Fibroblast of mammary gland (primary cell): Measurements from ENCODE around the gene C2orf42.
"Not testable (repeated sequence)": the region's sequence is repeated elsewhere in the genome, so short reads cannot be mapped to it uniquely, and the experiment has no call there.

Experiments used
- DNase-seq: peaks from one replicate; pipeline ENCODE4 v3.0.0-alpha.2; 2010; ENCODE audit warnings: low read depth
- H3K4me3 ChIP-seq: 2 replicates; pipeline ENCODE4 v1.5.1; 2011; ENCODE audit warnings: low read depth, mild to moderate bottlenecking, low read length, moderate library complexity; ENCODE audit not compliant: control insufficient read depth
- CTCF ChIP-seq: conservative IDR thresholded peaks from 2 replicates; pipeline ENCODE4 v1.5.1; 2011; ENCODE audit warnings: low read depth, low read length, inconsistent platforms; ENCODE audit not compliant: control insufficient read depth, insufficient read depth

Gene C2orf42

GRCh38 chr2:70190418-70191243 lies at the start of gene C2orf42:
C2orf42 (minus strand) TSS chr2:70191019; CDS start chr2:70181985, 9,034 bp downstream.
- TF ChIP-seq CTCF, result peak; percentile 17
- peak; percentile 98 for DNase-seq
- H3K4me3 ChIP-seq, result peak within 1 kb of the TSS; percentile 93

DNA sequence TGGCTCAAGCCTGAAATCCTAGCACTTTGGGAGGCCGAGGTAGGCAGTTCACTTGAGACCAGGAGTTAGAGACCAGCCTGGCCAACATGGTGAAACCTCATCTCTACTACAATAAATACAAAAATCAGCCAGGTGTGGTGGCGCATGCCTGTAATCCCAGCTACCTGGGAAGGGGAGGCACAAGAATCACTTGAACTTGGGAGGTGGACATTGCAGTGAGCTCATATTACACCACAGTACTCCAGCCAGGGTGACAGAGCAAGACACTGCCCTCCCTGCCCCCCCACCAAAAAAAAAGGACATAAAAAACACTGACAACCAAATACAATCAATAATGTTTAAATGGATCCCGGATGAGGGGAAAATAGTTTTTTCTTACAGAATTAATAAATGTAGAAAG lies 49.8 kb upstream of the C2orf42 start:
- DNase-seq, result no peak
- TF ChIP-seq CTCF, result no peak
- H3K4me3 ChIP-seq, result no peak overlapping the region

- DNase-seq, result no peak
- no peak for TF ChIP-seq CTCF
- no peak overlapping the region for H3K4me3 ChIP-seq
These were observed 43.1 kb upstream of the C2orf42 start for GRCh38 chr2:70233926-70234325.

DNA sequence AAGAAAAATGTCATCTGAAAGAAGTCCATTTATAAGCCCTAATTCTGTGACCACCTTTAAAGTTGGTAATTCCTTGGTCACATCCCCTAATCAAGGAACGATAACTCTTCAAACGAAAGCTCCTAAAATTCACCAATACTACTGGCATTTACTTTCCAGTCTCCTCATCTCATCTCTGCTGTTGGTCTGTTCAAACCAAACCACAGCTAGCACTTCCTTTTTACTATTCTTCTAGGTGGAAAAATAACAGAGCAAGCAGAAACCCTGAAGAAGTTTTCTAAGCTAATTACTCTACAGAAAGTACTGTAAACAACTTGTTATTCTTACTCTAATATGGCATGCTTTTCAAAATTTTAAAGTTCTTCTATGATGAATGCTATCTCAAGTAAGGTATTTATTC lies 36.0 kb upstream of the C2orf42 start:
- no peak for TF ChIP-seq CTCF
- DNase-seq, result no peak
- no peak overlapping the region for H3K4me3 ChIP-seq

GRCh38 chr2:70223305-70223704 lies 32.5 kb upstream of the C2orf42 start:
- H3K4me3 ChIP-seq, result not testable (repeated sequence)
- peak; percentile 9 for DNase-seq

DNA sequence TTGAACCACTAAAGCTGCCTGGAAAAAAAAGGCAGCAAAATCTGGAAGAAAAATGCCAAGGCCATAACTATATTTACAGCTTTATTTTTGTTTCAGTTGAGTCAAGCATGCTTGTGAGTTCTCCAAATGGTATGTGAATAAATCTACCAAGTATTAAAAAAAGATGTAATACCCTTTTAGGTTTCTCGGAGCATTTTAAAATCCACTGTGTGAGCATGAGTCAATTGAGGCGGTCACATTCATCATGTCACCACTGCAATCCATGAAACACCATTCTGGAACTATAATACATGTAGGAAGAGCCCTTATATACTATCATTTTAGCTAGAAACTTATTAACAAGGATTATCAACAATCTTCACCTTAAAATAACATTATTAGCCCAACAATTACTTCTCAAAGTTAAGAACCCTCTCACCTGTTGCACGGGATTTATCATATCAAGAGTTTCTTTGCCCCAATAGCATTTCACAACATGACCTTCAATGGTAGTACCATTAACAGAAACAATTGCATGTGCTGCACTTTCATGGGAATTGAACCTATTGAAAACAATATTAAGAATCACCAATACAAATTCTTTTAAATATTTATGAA lies 24.2 kb upstream of the C2orf42 start:
- H3K4me3 ChIP-seq, result no peak overlapping the region
- TF ChIP-seq CTCF, result no peak
- DNase-seq, result peak; percentile 89

DNA sequence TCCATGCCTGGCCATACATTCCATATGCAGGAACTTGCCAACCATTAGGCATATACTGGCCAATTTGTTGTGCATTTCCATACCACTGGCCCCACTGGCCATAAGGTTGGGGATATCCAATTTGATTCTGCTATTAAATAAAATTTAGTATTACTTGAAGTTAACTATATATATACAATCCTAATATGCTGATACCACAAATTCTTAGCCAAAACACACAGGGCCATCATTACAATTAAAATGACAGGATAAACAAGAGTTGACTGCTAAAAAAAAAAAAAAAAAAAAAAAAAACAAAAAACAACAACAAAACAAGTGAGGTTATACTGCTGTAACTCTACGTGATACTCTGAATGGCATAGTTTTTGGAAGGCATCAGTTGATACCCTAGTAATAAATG lies 23.5 kb upstream of the C2orf42 start:
- TF ChIP-seq CTCF, result no peak
- no peak for DNase-seq
- no peak overlapping the region for H3K4me3 ChIP-seq
